PFSK-1 (cell line): ENCODE results near the gene LAMA3.

Experiments used
- POLR2AphosphoS5 ChIP-seq: IDR thresholded peaks from 2 replicates; pipeline ENCODE4 v1.6.1; 2012; ENCODE audit warnings: low read depth, mild to moderate bottlenecking, control low read depth, low read length, moderate library complexity
- REST ChIP-seq, 2 experiments: IDR thresholded peaks; 2 replicates each; pipeline versions ENCODE4 v1.6.1 to v1.8.0; 2011 to 2012; ENCODE audit warnings: low read depth in 2 of 2, low read length in 2 of 2, control low read depth in 1 of 2, inconsistent platforms in 1 of 2, mild to moderate bottlenecking in 1 of 2, moderate library complexity in 1 of 2; ENCODE audit not compliant: insufficient read depth in 1 of 2
- SIN3A ChIP-seq: IDR thresholded peaks from 2 replicates; pipeline ENCODE4 v1.6.1; 2012; ENCODE audit warnings: mild to moderate bottlenecking, low read length, moderate library complexity, borderline replicate concordance; ENCODE audit not compliant: insufficient read depth
- TAF1 ChIP-seq: IDR thresholded peaks from 2 replicates; pipeline ENCODE4 v1.6.1; 2012; ENCODE audit warnings: low read length, control low read depth, borderline replicate concordance; ENCODE audit not compliant: insufficient read depth

DNA sequence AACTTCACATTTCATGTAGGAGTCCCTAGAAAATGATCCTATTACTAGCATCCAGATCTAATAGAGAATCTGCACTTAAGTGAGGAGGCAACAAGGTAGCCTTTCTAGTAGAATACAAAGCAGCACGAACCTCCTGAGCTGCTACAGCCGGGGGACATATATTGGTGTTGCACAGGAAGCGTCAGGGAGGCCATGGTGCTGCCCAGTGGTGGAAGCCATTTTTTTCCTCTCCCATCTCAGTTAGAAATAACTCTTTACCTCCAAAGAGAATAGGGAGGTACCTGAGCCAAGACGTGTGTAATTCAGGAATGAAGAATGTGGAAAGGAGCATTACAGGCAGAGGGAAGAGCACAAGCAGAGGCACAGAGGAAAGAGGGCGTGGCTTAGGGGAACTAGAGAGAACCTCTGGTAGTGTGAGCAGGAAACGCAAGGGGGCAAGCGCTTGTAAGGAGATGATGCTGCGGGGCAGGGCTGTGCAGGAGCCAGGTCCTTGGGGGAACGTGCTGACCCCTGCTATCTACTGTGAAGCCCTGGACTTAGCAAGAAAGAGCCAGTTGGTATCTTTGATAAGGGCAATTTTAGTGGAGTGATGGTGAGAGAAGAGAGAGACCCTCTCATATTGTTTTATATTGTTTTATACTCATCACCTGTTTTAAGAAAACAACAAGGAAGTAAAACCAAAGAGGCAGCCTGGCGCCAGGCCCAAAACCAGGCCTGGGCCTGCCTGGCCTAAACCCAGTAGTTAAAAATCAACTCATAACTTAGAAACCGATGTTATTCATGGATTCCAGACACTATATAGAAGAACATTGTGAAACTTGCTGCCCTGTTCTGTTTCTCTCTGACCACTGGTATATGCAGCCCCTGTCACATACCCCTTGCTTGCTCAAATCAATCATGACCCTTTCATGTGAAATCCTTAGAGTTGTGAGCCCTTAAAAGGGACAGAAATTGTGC is 275.3 kb downstream of the LAMA3 start:
- no peak for TF ChIP-seq POLR2AphosphoS5
- TF ChIP-seq REST (IDR thresholded peaks at IDR 0.05; ENCODE audit: insufficient read depth in 1 of 2, low read depth in 2 of 2, low read length in 2 of 2), result no peak
- no peak for TF ChIP-seq TAF1
- TF ChIP-seq SIN3A, result no peak
